Measurements from ENCODE around the gene CEP20. TPM values are rescaled to one million over a fixed set of nuclear protein-coding genes. Genes with fewer than 3 reads are reported as not detected.

The CEP20 gene
- total and polyA plus RNA-seq, 2 of the 8 experiments (the other 6 are each of a cell fraction or from before 2014, with no cell fraction given), result 16.2 to 49.0 TPM

- peaks cover 0 to 3% (median 1%) of the 10 kb centered on the region in 4 experiments; a peak in 1 of 7 replicates for H3K4me1 ChIP-seq (replicated peaks in 1 of 4; ENCODE audit: control insufficient read depth in 3 of 4, insufficient read depth in 4 of 4, low read length in 3 of 4)
- H4K5ac ChIP-seq (ENCODE audit: insufficient read length, low read depth, low read length), result no peak overlapping the region
- no peak overlapping the region for H2BK12ac ChIP-seq (ENCODE audit: low read depth, low read length)
- 93% methylated on average over 5 of the region's 5 CpGs; no CpG with 5 or more reads in 1 of the 2 experiments for WGBS, 2 experiments (ENCODE audit: extremely low coverage in 1 of 2, insufficient coverage in 1 of 2, insufficient read length in 1 of 2, insufficient replicate concordance in 2 of 2, low coverage in 1 of 2, low lambda C conversion rate in 2 of 2, missing lambda C conversion rate in 1 of 2)
- no peak overlapping the region for H3K27ac ChIP-seq (ENCODE audit: low read depth, low read length)
- H3K4ac ChIP-seq (replicated peaks; ENCODE audit: insufficient read length, low read depth, low read length), result no peak overlapping the region
- no peak overlapping the region for H3K56ac ChIP-seq (replicated peaks; ENCODE audit: insufficient read length, low read depth, low read length)
- FAIRE-seq (no peak), DNase-seq (ENCODE audit: low read depth in 1 of 2, low spot score in 2 of 2) (no peak)
- no peak overlapping the region for H2BK15ac ChIP-seq (ENCODE audit: low read length)
- H4K20me1 ChIP-seq (replicated peaks in 1 of 2; ENCODE audit: control insufficient read depth in 1 of 2, insufficient read depth in 2 of 2, low read length in 2 of 2), result peaks cover 2 to 5% of the 10 kb centered on the region in 2 experiments
- no peak overlapping the region for H2BK20ac ChIP-seq (ENCODE audit: low read length)
- ChIA-PET CTCF (ENCODE audit: partially characterized antibody) (interaction anchor here (0.6 kb wide), 1 partner anchor 125 kb away, joined by 3 read pairs; no protein-coding TSS in a partner anchor), POLR2A (ENCODE audit: partially characterized antibody) (interaction anchor here (1.2 to 1.4 kb wide), 2 partner anchors 12 to 17 kb away, joined by 3 to 4 read pairs; no protein-coding TSS in a partner anchor)
- no peak overlapping the region for H2AK5ac ChIP-seq (ENCODE audit: low read depth, low read length)
- no peaks in the 10 kb centered on the region for H3K9me3 ChIP-seq (ENCODE audit: insufficient read depth in 2 of 2, low read depth in 1 of 2, low read length in 1 of 2)
- no peak overlapping the region for H3K9ac ChIP-seq (replicated peaks in 1 of 4; ENCODE audit: extremely low read depth in 1 of 4, low read depth in 3 of 4, low read length in 3 of 4)
- H3K4me2 ChIP-seq (ENCODE audit: insufficient read depth in 1 of 2, low read depth in 2 of 2, low read length in 2 of 2), result no peak overlapping the region
- no peak overlapping the region for H2AFZ ChIP-seq (ENCODE audit: low read length)
- peaks cover 3 to 25% (median 7%) of the 10 kb centered on the region in 4 experiments; a peak in 6 of 8 replicates for H3K36me3 ChIP-seq (ENCODE audit: control insufficient read depth in 2 of 4, insufficient read depth in 4 of 4, low read length in 3 of 4)
- H2BK120ac ChIP-seq (replicated peaks; ENCODE audit: low read depth, low read length), result no peak overlapping the region
- no peak overlapping the region for H3K23ac ChIP-seq (ENCODE audit: insufficient read length)
- H3K79me2 ChIP-seq (ENCODE audit: control insufficient read depth in 1 of 2, insufficient read depth in 2 of 2, low read length in 2 of 2), result peaks cover under 1 to 24% of the 10 kb centered on the region in 2 experiments; a peak in 3 of 4 replicates
- no peak for TF ChIP-seq SP4 (IDR thresholded peaks at IDR 0.05; ENCODE audit: low read length)
- no peak for TF ChIP-seq RBBP5 (IDR thresholded peaks at IDR 0.05; ENCODE audit: borderline replicate concordance, low read depth, low read length)
- no peak for TF ChIP-seq KDM1A (IDR thresholded peaks at IDR 0.05; ENCODE audit: borderline replicate concordance, low read length)
- no peak for TF ChIP-seq CHD2 (IDR thresholded peaks at IDR 0.05; ENCODE audit: low read length)
- no peak for TF ChIP-seq RNF2 (IDR thresholded peaks at IDR 0.05; ENCODE audit: borderline replicate concordance, low read depth, low read length, missing control alignments, poor library complexity, severe bottlenecking)
- no peak for TF ChIP-seq MAFK (IDR thresholded peaks at IDR 0.05; ENCODE audit: low read depth, low read length)
- no peak for TF ChIP-seq SAP30 (IDR thresholded peaks at IDR 0.05; ENCODE audit: insufficient read depth, insufficient replicate concordance, low read length)
- TF ChIP-seq POLR2AphosphoS5 (IDR thresholded peaks at IDR 0.05; ENCODE audit: low read depth, low read length), result no peak
- no peak for TF ChIP-seq ZNF274 (IDR thresholded peaks at IDR 0.05; ENCODE audit: borderline replicate concordance, extremely low read depth, low read length)
- TF ChIP-seq GTF2F1 (IDR thresholded peaks at IDR 0.05; ENCODE audit: borderline replicate concordance, low read depth, low read length), result no peak
- no peak for TF ChIP-seq NRF1 (IDR thresholded peaks at IDR 0.05; ENCODE audit: low read depth, low read length)
- H3K4me3 ChIP-seq (ENCODE audit: extremely low read depth in 1 of 4, insufficient read depth in 2 of 4, low read depth in 3 of 4, low read length in 4 of 4), result no peak overlapping the region
- no peaks in the 10 kb centered on the region for H3K23me2 ChIP-seq (ENCODE audit: low read depth, low read length)
- H2BK5ac ChIP-seq (ENCODE audit: low read depth, low read length), result no peak overlapping the region; the same call in 1 of the 2 replicates
- no peak overlapping the region for H4K91ac ChIP-seq (replicated peaks; ENCODE audit: insufficient read length, low read length)
- H3K79me1 ChIP-seq (ENCODE audit: low read depth, low read length), result peaks cover 5% of the 10 kb centered on the region; the same call in 1 of the 2 replicates
- no peak overlapping the region for H3K18ac ChIP-seq (ENCODE audit: extremely low read depth, low read length)
- no peaks in the 10 kb centered on the region for H3K27me3 ChIP-seq (replicated peaks in 1 of 4; ENCODE audit: control insufficient read depth in 3 of 4, extremely low read depth in 1 of 4, insufficient read depth in 3 of 4, low read length in 3 of 4)
- no peak overlapping the region for H3K14ac ChIP-seq (ENCODE audit: insufficient read length)
- H4K8ac ChIP-seq (ENCODE audit: extremely low read depth, insufficient read depth, low read length), result no peak overlapping the region
Measured at GRCh38 chr16:15880434-15881308, 7.7 kb downstream of the CEP20 start.
